ENCODE measurements around the gene SIPA1.
"Not testable (repeated sequence)": the region's sequence is repeated elsewhere in the genome, so short reads cannot be mapped to it uniquely, and the experiment has no call there.

SIPA1 gene

DNA sequence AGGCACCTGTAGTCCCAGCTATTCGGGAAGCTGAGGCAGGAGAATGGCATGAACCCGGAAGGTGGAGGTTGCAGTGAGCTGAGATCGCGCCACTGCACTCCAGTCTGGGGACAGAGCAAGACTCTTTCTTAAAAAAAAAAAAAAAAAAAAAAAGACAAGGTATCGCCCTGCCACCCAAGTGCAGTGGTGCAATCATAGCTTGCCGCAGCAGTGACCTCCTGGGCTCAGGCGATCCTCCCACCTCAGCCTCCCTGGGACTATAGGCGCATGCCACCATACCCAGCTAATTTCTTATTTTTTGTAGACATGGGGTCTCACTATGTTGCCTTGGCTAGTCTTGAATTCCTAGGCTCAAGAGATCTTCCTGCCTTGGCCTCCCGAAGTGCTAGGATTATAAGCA lies 23.0 kb downstream of the SIPA1 start:
- not testable (repeated sequence) for DNase-seq

DNA sequence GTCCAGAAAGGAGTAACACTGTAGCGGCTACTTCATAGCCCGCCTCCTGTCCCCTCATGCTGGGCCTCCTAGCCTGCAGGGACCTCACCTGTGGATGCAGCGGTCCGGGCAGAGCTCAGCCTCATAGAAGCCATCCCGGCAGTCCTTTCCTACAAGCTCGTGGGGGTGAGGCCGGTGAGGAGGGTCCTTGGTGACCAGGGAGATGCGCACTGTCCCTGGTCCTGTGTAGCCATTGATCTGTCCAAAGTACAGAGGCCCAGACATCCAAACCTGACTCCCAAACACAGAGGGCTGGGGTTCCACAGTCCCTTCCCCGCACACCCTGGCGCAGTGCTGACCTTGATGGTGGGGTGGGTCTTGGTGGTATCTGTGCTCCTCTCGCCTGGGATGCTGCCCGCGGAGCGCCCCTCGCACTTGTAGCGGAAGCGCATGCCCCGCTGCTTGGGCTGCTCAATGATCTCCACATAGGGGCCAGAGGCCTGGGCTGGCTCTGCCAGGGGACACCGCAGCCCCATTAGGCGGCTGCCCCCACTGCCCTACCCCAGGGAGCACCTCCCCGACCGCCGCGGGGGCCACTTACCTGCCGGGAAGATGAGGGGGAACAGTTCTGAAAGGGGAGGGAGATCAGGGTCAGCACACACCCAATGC lies 23.8 kb downstream of the SIPA1 start:
- DNase-seq, result peak; percentile 48

DNA sequence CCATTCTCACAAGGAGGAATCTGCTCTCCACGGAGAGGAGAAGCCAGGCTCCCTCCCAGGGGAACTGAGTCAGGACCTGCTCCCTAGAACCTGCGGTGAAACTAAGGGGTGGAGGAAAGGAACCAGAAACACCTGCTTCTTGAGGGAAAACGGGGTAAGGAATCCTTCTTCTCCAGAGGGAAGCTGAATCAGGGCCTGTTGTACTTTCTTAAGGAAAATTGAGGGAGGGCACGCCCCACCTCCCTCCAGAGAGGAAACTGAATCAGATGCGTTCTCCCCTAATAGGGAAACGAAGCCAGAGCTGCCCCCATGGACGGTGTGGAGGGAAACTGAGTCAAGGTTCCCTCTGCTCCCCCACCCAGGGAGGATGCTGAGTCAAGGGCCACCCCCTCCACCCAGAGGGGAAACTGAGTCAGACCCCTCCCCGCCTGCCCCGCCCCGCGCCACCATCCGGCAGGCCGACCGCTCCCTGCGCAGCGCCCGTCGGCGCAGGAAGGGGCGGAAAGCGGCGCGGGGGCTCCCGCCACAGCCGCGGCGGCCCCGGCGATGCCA lies 24.4 kb downstream of the SIPA1 start:
- no peak for DNase-seq

- peak; percentile 97 for DNase-seq
Observed at GRCh38 chr11:65662799-65663638, 25.1 kb downstream of the SIPA1 start, which contains the start of gene RELA. Gene RELA, minus strand, starts transcription at chr11:65662916. Its CDS starts 84 bp downstream, at chr11:65662832.

GRCh38 chr11:65663639-65664200 lies 25.8 kb downstream of the SIPA1 start:
- DNase-seq, result peak; percentile 79

- DNase-seq, result no peak
Observed at GRCh38 chr11:65672180-65672860, 34.4 kb downstream of the SIPA1 start.

DNA sequence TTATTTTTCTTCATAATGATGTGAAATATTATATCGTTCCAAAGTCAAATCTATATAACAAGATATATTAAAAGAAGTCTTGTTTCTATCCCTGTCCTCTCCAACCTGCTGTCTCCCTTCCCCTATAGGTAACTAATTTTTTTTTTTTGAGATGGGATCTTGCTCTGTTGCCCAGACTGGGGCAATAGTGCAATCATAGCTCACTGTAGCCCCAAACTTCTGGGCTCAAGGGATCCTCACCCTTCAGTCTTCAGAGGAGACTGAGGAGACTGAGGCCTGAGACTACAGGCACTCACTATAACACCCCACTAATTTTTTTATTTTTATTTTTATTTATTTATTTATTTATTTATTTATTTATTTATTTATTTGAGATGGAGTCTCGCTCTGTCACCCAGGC lies 35.1 kb downstream of the SIPA1 start:
- no peak for DNase-seq

DNA sequence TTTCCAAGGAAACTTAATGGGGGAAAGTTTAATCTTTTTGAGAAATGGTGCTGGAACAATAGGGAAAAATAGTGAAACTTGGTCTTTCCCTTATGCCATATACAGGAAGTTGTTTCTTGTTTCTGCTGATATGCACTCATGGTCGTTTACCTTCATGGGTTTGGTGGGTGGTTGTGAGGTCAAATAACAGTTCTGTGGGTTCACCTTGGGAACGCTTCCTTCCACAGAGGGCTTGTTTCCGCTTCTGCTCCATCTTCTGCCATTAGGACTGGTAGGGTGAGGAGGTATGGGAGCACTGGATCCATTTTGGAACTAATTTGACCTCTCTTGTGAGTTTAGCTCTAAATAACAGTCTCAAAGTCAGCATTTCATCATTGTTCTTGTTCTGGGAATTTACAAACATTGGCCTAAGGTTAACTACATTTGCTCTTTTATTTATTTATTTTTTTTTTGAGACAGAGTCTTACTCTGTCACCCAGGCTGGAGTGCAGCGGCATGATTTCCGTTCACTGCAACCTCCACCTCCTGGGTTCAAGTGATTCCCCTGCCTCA lies 42.4 kb downstream of the SIPA1 start:
- DNase-seq, result no peak

DNA sequence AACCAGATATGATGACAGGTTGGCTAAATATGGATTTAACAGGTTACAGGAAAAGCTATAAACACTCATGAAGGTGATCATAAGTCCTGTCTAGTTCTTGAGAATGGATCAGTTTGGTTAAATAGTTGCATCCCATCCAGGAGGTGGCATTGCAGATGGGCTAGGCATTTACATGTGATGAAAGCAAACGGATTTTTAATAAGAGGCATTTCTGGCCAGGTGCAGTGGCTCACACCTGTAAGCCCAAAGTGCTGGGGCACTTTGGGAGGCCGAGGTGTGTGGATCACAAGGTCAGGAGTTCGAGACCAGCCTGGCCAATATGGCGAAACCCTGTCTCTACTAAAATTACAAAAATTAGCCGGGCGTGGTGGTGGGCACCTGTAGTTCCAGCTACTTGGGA lies 45.6 kb downstream of the SIPA1 start:
- DNase-seq, result not testable (repeated sequence)

- no peak for DNase-seq
Observed at GRCh38 chr11:65685981-65686380, 48.1 kb downstream of the SIPA1 start.

GRCh38 chr11:65691847-65692246 lies 53.9 kb downstream of the SIPA1 start:
- not testable (repeated sequence) for DNase-seq

- DNase-seq, result no peak
Observed at GRCh38 chr11:65692367-65692766, 54.5 kb downstream of the SIPA1 start.

DNA sequence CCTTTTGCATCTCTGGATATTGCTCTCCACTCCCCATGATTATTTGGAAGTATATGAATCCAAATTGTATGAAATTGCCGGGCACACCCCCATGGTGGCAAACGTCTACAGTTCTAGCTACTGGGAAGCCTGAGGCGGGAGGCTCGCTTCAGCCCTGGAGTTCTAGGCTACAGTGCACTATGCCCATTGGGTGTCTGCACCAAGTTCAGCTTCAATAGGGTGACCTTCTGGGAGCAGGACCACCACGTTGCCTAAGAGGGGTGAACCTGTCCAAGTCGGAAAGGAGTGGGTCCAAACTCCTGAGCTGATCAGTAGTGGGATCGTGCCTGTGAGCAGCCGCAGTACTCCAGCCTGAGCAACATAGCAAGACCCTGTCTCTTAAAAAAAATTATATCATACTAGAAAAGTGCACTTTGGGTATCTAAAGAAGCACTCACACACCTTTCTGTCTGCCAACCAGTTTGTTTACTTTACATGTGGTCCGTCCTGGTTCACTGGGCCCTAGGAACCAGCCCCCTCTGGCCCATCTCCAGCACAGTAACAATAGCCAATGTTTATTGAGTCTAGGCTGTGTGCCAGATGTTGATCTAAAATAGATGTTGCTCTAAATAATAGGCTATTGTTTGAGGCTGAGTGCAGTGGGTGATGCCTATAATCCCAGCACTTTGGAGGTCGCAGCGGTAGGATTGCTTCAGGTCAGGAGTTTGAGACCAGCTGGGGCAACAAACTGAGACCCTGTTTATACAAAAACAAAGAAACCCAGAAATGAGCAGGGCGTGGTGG lies 57.7 kb downstream of the SIPA1 start:
- no peak for DNase-seq

DNA sequence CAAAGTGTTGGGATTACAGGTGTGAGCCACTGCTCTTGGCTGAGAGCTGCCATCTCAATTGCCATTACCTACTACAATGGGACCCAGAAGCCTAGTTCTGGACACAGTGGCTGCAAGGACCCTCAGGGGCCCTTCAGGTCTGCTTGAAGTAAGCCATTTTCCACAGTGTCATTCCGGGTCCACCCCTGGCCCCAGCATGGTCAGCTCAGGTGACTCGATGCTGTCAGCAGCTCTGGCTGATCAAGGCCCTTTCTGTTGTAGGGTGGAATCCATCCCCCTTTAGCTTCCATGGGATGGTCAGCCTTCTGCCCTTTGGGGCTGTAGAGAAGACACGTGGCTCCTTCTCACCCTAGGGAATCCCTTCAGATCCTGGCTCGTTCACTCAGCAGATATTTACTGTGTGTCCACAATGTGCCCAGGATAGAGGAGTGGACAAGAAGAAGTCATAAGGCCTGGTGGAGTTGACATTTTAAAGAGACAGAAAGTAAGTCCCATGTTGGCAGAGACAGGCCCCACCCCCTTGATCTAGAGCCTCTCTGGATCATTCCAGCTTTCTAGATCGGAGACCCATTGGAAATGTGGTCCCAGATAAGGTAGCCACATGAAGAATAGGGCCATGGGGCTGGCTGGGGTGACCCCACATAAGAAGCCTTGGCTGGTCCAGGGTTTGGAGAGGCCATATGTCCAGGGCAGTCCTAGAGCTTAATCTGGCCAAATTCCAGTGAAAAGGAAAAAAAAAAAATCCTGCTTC lies 59.1 kb downstream of the SIPA1 start:
- no peak for DNase-seq

DNA sequence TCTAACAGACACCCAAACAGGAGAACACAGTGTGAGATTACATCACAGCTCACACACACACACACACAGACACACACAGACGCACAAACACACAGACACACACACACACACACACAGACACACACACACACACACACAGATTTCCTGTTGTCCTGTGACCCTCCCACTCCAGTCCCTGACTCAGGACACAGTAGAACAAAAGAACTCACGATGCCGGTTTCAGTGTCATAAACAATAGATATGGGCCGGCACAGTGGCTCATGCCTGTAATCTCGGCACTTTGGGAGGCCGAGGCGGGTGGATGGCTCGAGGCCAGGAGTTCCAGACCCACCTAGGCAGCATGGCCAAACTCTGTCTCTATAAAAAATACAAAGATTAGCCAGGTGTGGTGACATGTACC lies 60.3 kb downstream of the SIPA1 start:
- DNase-seq, result no peak

GRCh38 chr11:65699306-65699705 lies 61.4 kb downstream of the SIPA1 start:
- no peak for DNase-seq

GRCh38 chr11:65700399-65700798 lies 62.5 kb downstream of the SIPA1 start:
- DNase-seq, result no peak
